Nephron progenitor cell (in vitro differentiated cells): ENCODE results near the gene EGR1.

Source experiments
- DNase-seq: peaks from one replicate; pipeline ENCODE4 v3.0.0; 2021
- H3K27ac Mint-ChIP-seq: 2 replicates; pipeline ENCODE4 v1.8.0; 2021; ENCODE audit warnings: mild to moderate bottlenecking, moderate library complexity, mixed read lengths
- H3K27me3 Mint-ChIP-seq: 2 replicates; pipeline ENCODE4 v1.8.0; 2021; ENCODE audit warnings: mild to moderate bottlenecking, low read depth, mixed read lengths; ENCODE audit not compliant: poor library complexity
- H3K36me3 Mint-ChIP-seq: 2 replicates; pipeline ENCODE4 v1.8.0; 2021; ENCODE audit warnings: low read depth, mixed read lengths
- H3K4me1 Mint-ChIP-seq: 2 replicates; pipeline ENCODE4 v1.8.0; 2021; ENCODE audit warnings: mixed read lengths
- H3K4me3 Mint-ChIP-seq: 2 replicates; pipeline ENCODE4 v1.8.0; 2021; ENCODE audit warnings: mild to moderate bottlenecking, moderate library complexity, mixed read lengths
- H3K9me3 Mint-ChIP-seq: 2 replicates; pipeline ENCODE4 v1.8.0; 2021; ENCODE audit warnings: mild to moderate bottlenecking, moderate library complexity, mixed read lengths
- CTCF ChIP-seq: fragments of 200-600 bp; sonication (generic); IDR thresholded peaks from 2 replicates; pipeline ENCODE4 v1.5.0; 2021; ENCODE audit warnings: antibody characterized with exemption

The EGR1 gene

GRCh38 chr5:138491669-138492559 lies 26.6 kb downstream of the EGR1 start:
- H3K36me3 Mint-ChIP-seq, result no peaks in the 10 kb centered on the region
- DNase-seq, result peak; percentile 73
- peaks cover 51% of the 10 kb centered on the region for H3K4me1 Mint-ChIP-seq
- no peaks in the 10 kb centered on the region for H3K9me3 Mint-ChIP-seq
- TF ChIP-seq CTCF, result no peak
- H3K4me3 Mint-ChIP-seq, result peak overlapping the region; percentile 90
- H3K27me3 Mint-ChIP-seq, result peaks cover 14% of the 10 kb centered on the region
- H3K27ac Mint-ChIP-seq, result no peak overlapping the region

GRCh38 chr5:138492560-138493045 lies 27.3 kb downstream of the EGR1 start:
- Mint-ChIP-seq H3K27me3 (peaks cover 14% of the 10 kb centered on the region), H3K4me1 (peaks cover 47% of the 10 kb centered on the region), H3K27ac (peak overlapping the region; percentile 29), H3K4me3 (peak overlapping the region; percentile 90), H3K36me3 (no peaks in the 10 kb centered on the region), H3K9me3 (no peaks in the 10 kb centered on the region)
- no peak for TF ChIP-seq CTCF
- no peak for DNase-seq

GRCh38 chr5:138495351-138495750 lies 30.1 kb downstream of the EGR1 start:
- no peak for TF ChIP-seq CTCF
- no peak overlapping the region for H3K4me3 Mint-ChIP-seq
- DNase-seq, result no peak
- H3K27me3 Mint-ChIP-seq, result peaks cover 7% of the 10 kb centered on the region
- H3K4me1 Mint-ChIP-seq, result peaks cover 34% of the 10 kb centered on the region
- no peaks in the 10 kb centered on the region for H3K36me3 Mint-ChIP-seq
- no peaks in the 10 kb centered on the region for H3K9me3 Mint-ChIP-seq
- H3K27ac Mint-ChIP-seq, result no peak overlapping the region

GRCh38 chr5:138498376-138498775 lies 33.1 kb downstream of the EGR1 start:
- Mint-ChIP-seq H3K27ac (no peak overlapping the region), H3K36me3 (no peaks in the 10 kb centered on the region)
- DNase-seq, result no peak

GRCh38 chr5:138502121-138502520 lies 36.8 kb downstream of the EGR1 start:
- H3K27me3 Mint-ChIP-seq, result peaks cover 3% of the 10 kb centered on the region
- TF ChIP-seq CTCF, result no peak
- no peak for DNase-seq
- H3K36me3 Mint-ChIP-seq, result no peaks in the 10 kb centered on the region
- H3K4me1 Mint-ChIP-seq, result peaks cover 10% of the 10 kb centered on the region
- peak overlapping the region; percentile 40 for H3K27ac Mint-ChIP-seq
- no peak overlapping the region for H3K4me3 Mint-ChIP-seq
- no peaks in the 10 kb centered on the region for H3K9me3 Mint-ChIP-seq

More at GRCh38 chr5:138498376-138498775, 33.1 kb downstream of the EGR1 start:
- peaks cover 16% of the 10 kb centered on the region for H3K4me1 Mint-ChIP-seq
- no peak for TF ChIP-seq CTCF
- H3K4me3 Mint-ChIP-seq, result no peak overlapping the region
- H3K27me3 Mint-ChIP-seq, result peaks cover 6% of the 10 kb centered on the region
- H3K9me3 Mint-ChIP-seq, result no peaks in the 10 kb centered on the region
